Subcutaneous abdominal adipose tissue (tissue), 5 donors: Measurements from ENCODE around the gene SNRPA1.

Source experiments
- H3K27ac ChIP-seq: one replicate; pipeline ENCODE4 v1.7.0; 2013; ENCODE audit warnings: low read depth, mild to moderate bottlenecking, inconsistent platforms, low read length, moderate library complexity
- H3K27me3 ChIP-seq, 5 donors: one replicate each; pipeline ENCODE4 v1.7.0; 2013; ENCODE audit warnings: low read length in 5 of 5, inconsistent platforms in 1 of 5; ENCODE audit not compliant: control insufficient read depth in 5 of 5, insufficient read depth in 4 of 5
- H3K36me3 ChIP-seq, 5 donors: one replicate each; pipeline ENCODE4 v1.7.0; 2013; ENCODE audit warnings: low read length in 5 of 5; ENCODE audit not compliant: control insufficient read depth in 5 of 5, insufficient read depth in 5 of 5
- H3K4me1 ChIP-seq, 5 donors: one replicate each; pipeline ENCODE4 v1.7.0; 2013; ENCODE audit warnings: low read length in 5 of 5, mild to moderate bottlenecking in 3 of 5, moderate library complexity in 1 of 5; ENCODE audit not compliant: control insufficient read depth in 5 of 5, insufficient read depth in 5 of 5
- H3K4me3 ChIP-seq, 5 donors: one replicate each; pipeline ENCODE4 v1.7.0; 2013; ENCODE audit warnings: low read length in 5 of 5, low read depth in 1 of 5
- H3K9ac ChIP-seq, 5 donors: one replicate each; pipeline ENCODE4 v1.7.0; 2013; ENCODE audit warnings: low read length in 5 of 5, mild to moderate bottlenecking in 4 of 5, moderate library complexity in 3 of 5
- H3K9me3 ChIP-seq, 5 donors: one replicate each; pipeline ENCODE4 v1.7.0; 2013; ENCODE audit warnings: low read length in 5 of 5; ENCODE audit not compliant: control insufficient read depth in 5 of 5
- donor health status: healthy.
- donor health status: healthy.
- donor health status: healthy.
- donor health status: healthy.
- donor health status: healthy.

Gene SNRPA1

GRCh38 chr15:101242160-101242998 is 52.7 kb downstream of the SNRPA1 start:
- Histone ChIP-seq H3K27ac (no peak overlapping the region), H3K27me3 (no peaks in the 10 kb centered on the region), H3K9ac (no peak overlapping the region), H3K4me1 (peaks cover 0 to 33% (median 28%) of the 10 kb centered on the region in 5 donors), H3K36me3 (peaks cover 0 to 2% (median 0%) of the 10 kb centered on the region in 5 donors), H3K9me3 (no peaks in the 10 kb centered on the region), H3K4me3 (no peak overlapping the region)

DNA sequence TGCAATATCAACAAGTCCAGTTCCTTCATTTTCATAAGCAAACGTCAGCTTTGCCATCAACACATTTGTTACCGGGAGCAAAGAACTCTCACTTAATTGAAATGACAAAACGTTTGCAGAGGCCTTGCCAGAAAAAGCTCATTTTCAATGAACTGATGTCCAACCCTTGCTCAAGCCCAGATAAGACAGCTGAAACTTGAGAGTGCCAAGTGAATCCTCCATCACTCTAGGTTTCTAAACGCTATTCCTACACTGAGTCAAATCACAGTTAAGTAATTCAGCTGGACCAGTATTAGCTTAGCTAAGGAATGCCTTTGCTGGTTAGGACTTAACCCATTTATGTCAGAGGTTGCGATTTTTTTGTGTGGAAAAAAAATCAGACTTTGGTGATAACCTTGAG is 54.7 kb downstream of the SNRPA1 start:
- H3K4me3 ChIP-seq = no peak overlapping the region
- no peak overlapping the region for H3K9ac ChIP-seq
- peaks cover 0 to 3% (median 0%) of the 10 kb centered on the region in 5 donors for H3K36me3 ChIP-seq
- H3K27me3 ChIP-seq = no peaks in the 10 kb centered on the region
- H3K4me1 ChIP-seq = peaks cover 2 to 31% (median 27%) of the 10 kb centered on the region in 5 donors
- no peaks in the 10 kb centered on the region for H3K9me3 ChIP-seq
- H3K27ac ChIP-seq = no peak overlapping the region

GRCh38 chr15:101239724-101240136 is 55.3 kb downstream of the SNRPA1 start:
- H3K27ac ChIP-seq = no peak overlapping the region
- no peak overlapping the region for H3K4me3 ChIP-seq
- no peaks in the 10 kb centered on the region for H3K27me3 ChIP-seq
- H3K36me3 ChIP-seq = peaks cover 0 to 9% (median 5%) of the 10 kb centered on the region in 5 donors
- H3K9ac ChIP-seq = no peak overlapping the region
- no peaks in the 10 kb centered on the region for H3K9me3 ChIP-seq
- H3K4me1 ChIP-seq = peaks cover 2 to 31% (median 27%) of the 10 kb centered on the region in 5 donors

DNA sequence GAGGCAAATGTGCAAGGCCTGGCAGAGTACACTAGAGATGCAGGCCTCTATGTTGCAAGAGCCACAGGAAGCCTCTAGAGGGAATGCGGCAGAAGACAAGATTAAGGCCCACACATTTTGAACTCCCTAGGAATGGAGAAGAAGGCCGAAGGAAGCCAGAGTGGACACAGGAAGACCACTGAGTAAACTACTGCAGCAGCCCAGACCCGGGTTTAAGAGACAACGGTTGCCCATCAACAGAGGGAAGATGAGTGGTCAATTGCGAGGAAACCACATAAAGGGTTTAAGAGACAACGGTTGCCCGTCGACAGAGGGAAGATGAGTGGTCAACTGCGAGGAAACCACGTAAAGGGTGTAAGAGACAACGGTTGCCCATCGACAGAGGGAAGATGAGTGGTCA is 57.8 kb downstream of the SNRPA1 start:
- no peak overlapping the region for H3K27ac ChIP-seq
- peaks cover 0 to 24% (median 9%) of the 10 kb centered on the region in 5 donors for H3K36me3 ChIP-seq
- H3K4me1 ChIP-seq = peaks cover 2 to 22% (median 15%) of the 10 kb centered on the region in 5 donors
- H3K9ac ChIP-seq = no peak overlapping the region
- H3K27me3 ChIP-seq = no peaks in the 10 kb centered on the region
- H3K4me3 ChIP-seq = no peak overlapping the region
- H3K9me3 ChIP-seq = no peaks in the 10 kb centered on the region

GRCh38 chr15:101233651-101234280 is 61.3 kb downstream of the SNRPA1 start:
- Histone ChIP-seq H3K27me3 (no peaks in the 10 kb centered on the region), H3K36me3 (peaks cover 0 to 26% (median 9%) of the 10 kb centered on the region in 5 donors), H3K4me1 (peaks cover 2 to 10% (median 4%) of the 10 kb centered on the region in 5 donors), H3K9me3 (peaks cover 0 to 5% (median 0%) of the 10 kb centered on the region in 5 donors), H3K27ac (no peak overlapping the region), H3K4me3 (no peak overlapping the region), H3K9ac (no peak overlapping the region)

DNA sequence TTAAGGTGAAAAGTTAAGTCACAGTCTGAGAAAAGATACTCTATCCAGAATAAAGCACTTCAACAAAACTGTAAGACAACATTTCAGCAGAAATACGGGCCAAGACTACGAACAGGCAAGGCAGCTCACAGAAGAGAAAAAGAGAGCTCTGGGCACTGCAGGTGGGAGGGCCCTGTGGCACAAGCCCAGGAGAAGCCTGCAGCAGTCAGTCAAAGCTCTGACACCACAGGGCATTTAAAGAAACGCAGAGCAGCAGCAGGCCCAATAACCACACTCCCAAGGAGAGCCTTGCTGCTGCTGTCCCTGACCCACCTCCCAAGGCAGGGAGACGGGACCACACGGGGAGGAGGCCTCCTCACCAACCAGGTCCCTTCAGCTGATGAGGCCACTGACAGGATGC is 62.4 kb downstream of the SNRPA1 start:
- H3K27ac ChIP-seq = no peak overlapping the region

More for the DNA sequence above, 62.4 kb downstream of the SNRPA1 start:
- H3K9me3 ChIP-seq = peaks cover 0 to 12% (median 2%) of the 10 kb centered on the region in 5 donors
- no peak overlapping the region for H3K9ac ChIP-seq
- H3K4me1 ChIP-seq = peaks cover 2 to 10% (median 4%) of the 10 kb centered on the region in 5 donors
- peaks cover 0 to 26% (median 9%) of the 10 kb centered on the region in 5 donors for H3K36me3 ChIP-seq
- no peaks in the 10 kb centered on the region for H3K27me3 ChIP-seq
- no peak overlapping the region for H3K4me3 ChIP-seq
